Renal pelvis (tissue), 3 donors: ENCODE results near the gene TRIM50. TPM values are rescaled to one million over a fixed set of nuclear protein-coding genes. Genes with fewer than 3 reads are reported as not detected.

Experiments
- polyA plus RNA-seq, 3 donors: library from polyadenylated mRNA; unstranded; fragments of 120-200 nt; gene quantifications; one replicate each; pipeline ENCODE4 v1.2.1, GENCODE V29; 2013; ENCODE audit not compliant: insufficient read length in 3 of 3

Gene TRIM50
- polyA plus RNA-seq, 3 donors: 0.24 to 0.38 (median 0.33) TPM

Other genes starting within 250 kb of the TRIM50 start
- 1 to 10 TPM in 2 of 3 donors, under 1 TPM in 1; 0.41 to 1.3 (median 1.1) TPM for gene SPDYE9, start 242.0 kb downstream of the TRIM50 start, polyA plus RNA-seq
- 10 to 100 TPM; 19.0 to 20.7 (median 19.4) TPM for gene NSUN5, start 19.3 kb downstream of the TRIM50 start, polyA plus RNA-seq
- under 1 TPM; 0.28 to 0.64 (median 0.56) TPM for gene FKBP6, start 79 bp upstream of the TRIM50 start, polyA plus RNA-seq
- gene FZD9, start 105.7 kb upstream of the TRIM50 start, polyA plus RNA-seq: under 1 TPM; 0.50 to 0.70 (median 0.57) TPM
- gene BAZ1B, start 194.2 kb upstream of the TRIM50 start, polyA plus RNA-seq: 10 to 100 TPM; 70.2 to 77.8 (median 72.8) TPM
- 10 to 100 TPM; 41.6 to 46.2 (median 42.8) TPM for gene BCL7B, start 229.6 kb upstream of the TRIM50 start, polyA plus RNA-seq